Loucy (cell line): ENCODE data around the gene PAF1.

Source experiments
- EZH2phosphoT487 ChIP-seq: fragments of 200-600 bp; IDR thresholded peaks from 2 replicates; pipeline ENCODE4 v1.6.1; 2018; ENCODE audit warnings: antibody characterized with exemption, mild to moderate bottlenecking, moderate library complexity, borderline replicate concordance
- TF ChIP-seq, protein P1 (sequence below): fragments of 200-600 bp; sonication (generic); conservative IDR thresholded peaks from 2 replicates; pipeline ENCODE4 v1.5.1; 2014; ENCODE audit warnings: mild to moderate bottlenecking, antibody characterized with exemption, low read length

DNA sequence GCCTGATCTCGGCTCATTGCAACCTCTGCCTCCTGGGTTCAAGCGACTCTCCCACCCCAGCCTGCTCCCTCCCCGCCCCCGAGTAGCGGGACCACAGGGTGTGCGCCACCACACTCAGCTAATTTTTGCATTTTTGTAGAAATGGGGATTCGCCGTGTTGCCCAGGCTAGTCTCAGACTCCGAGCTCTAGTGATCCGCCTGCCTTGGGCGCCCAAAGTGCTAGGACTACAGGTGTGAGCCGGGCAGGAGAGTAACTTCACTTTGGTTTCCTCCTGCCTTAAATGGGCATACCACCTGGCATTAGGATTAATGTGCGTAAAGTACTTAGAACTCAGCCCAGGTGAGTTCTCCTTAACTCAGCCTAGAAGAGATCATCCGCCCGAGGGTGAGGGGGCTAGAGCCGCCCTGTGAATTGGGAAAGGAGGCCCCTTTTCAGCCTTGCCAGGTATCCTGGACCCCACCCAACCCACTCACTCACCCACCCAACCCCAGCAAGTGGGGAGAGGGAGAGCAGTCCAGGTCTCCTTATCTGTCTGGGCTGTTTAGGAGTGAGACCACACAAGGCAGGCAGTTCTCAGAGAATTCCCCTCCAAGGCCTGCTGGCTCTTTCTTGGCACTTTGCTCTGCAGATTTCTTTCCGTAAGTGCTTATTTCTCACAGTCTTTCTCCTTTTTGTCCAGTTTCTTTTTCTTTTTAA is 14.5 kb upstream of the PAF1 start:
- TF ChIP-seq, protein P1, sequence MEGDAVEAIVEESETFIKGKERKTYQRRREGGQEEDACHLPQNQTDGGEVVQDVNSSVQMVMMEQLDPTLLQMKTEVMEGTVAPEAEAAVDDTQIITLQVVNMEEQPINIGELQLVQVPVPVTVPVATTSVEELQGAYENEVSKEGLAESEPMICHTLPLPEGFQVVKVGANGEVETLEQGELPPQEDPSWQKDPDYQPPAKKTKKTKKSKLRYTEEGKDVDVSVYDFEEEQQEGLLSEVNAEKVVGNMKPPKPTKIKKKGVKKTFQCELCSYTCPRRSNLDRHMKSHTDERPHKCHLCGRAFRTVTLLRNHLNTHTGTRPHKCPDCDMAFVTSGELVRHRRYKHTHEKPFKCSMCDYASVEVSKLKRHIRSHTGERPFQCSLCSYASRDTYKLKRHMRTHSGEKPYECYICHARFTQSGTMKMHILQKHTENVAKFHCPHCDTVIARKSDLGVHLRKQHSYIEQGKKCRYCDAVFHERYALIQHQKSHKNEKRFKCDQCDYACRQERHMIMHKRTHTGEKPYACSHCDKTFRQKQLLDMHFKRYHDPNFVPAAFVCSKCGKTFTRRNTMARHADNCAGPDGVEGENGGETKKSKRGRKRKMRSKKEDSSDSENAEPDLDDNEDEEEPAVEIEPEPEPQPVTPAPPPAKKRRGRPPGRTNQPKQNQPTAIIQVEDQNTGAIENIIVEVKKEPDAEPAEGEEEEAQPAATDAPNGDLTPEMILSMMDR = no peak
- no peak for TF ChIP-seq EZH2phosphoT487
